Endothelial cell of umbilical vein (primary cell): ENCODE data around the gene IRF2. TPM values are rescaled to one million over a fixed set of nuclear protein-coding genes. Genes with fewer than 3 reads are reported as not detected.
"Not testable (repeated sequence)": the region's sequence is repeated elsewhere in the genome, so short reads cannot be mapped to it uniquely, and the experiment has no call there.

Experiments
- BruUV-seq: library from RNA; stranded (reverse); fragments of 400-500 nt; replicated peaks from 2 replicates; lab custom pipeline; 2021; lab: Mats Ljungman, UMichigan
- CTCF ChIA-PET: fragments of 300-600, 350-600 bp; sonication (Branson Sonifier 250); formaldehyde crosslinking; loops from one replicate; lab custom pipeline; 2021; ENCODE audit warnings: antibody characterized with exemption, inconsistent platforms; lab: Charles Lee
- POLR2A ChIA-PET: fragments of 300-600, 350-600 bp; sonication (Branson Sonifier 250); formaldehyde crosslinking; loops from one replicate; lab custom pipeline; 2021; ENCODE audit warnings: antibody characterized with exemption, inconsistent platforms; lab: Charles Lee
- DNase-seq: peaks from one replicate; pipeline ENCODE4 v3.0.0-alpha.2; 2011; ENCODE audit warnings: low read depth, low spot score
- FAIRE-seq: peaks from 2 replicates; lab custom pipeline; 2011; peaks lifted over from hg19 to GRCh38; lab: Jason Lieb, UNC
- H2AFZ ChIP-seq: 2 replicates; pipeline ENCODE4 v1.6.0; 2012; ENCODE audit warnings: low read depth, low read length, control low read depth, inconsistent platforms
- H3K27ac ChIP-seq: 2 replicates; pipeline ENCODE4 v1.5.1; 2011; ENCODE audit warnings: low read depth, mild to moderate bottlenecking, control low read depth, low read length, moderate library complexity; ENCODE audit not compliant: insufficient read depth
- H3K27me3 ChIP-seq, 2 experiments: 2 replicates each; pipeline versions ENCODE4 v1.6.0 to v1.6.1; 2011; ENCODE audit warnings: low read length in 2 of 2, mixed read lengths in 1 of 2; ENCODE audit not compliant: control insufficient read depth in 2 of 2, insufficient read depth in 2 of 2
- H3K36me3 ChIP-seq, 2 experiments: 2 replicates in 1 of 2; 3 replicates in 1 of 2; pipeline ENCODE4 v1.5.1; 2011; ENCODE audit warnings: low read length in 2 of 2, mild to moderate bottlenecking in 1 of 2, moderate library complexity in 1 of 2; ENCODE audit not compliant: control insufficient read depth in 2 of 2, insufficient read depth in 2 of 2; ENCODE audit errors: extremely low read depth in 1 of 2
- H3K4me1 ChIP-seq: 3 replicates; pipeline ENCODE4 v1.5.1; 2011; ENCODE audit warnings: mild to moderate bottlenecking, low read length; ENCODE audit not compliant: control insufficient read depth, insufficient read depth; ENCODE audit errors: extremely low read depth
- H3K4me2 ChIP-seq: 2 replicates; pipeline ENCODE4 v1.6.1; 2011; ENCODE audit warnings: low read length, control low read depth, mixed read lengths; ENCODE audit not compliant: insufficient read depth
- H3K4me3 ChIP-seq, 3 experiments: fragments of 200-600 bp in 1 of 3; sonication (generic), shearing (Covaris generic) in 1 of 3; replicated peaks in 1 of 3; 2 replicates each; pipeline ENCODE4 v1.5.1; 2011 to 2016; ENCODE audit warnings: control low read depth in 3 of 3, low read length in 3 of 3, mild to moderate bottlenecking in 2 of 3, inconsistent platforms in 1 of 3, low read depth in 1 of 3, moderate library complexity in 1 of 3; ENCODE audit not compliant: insufficient read depth in 1 of 3
- H3K79me2 ChIP-seq: 2 replicates; pipeline ENCODE4 v1.6.0; 2012; ENCODE audit warnings: low read length, inconsistent platforms; ENCODE audit not compliant: control insufficient read depth, insufficient read depth
- H3K9ac ChIP-seq: replicated peaks from 2 replicates; pipeline ENCODE3; 2011; ENCODE audit warnings: low read length, control low read depth; ENCODE audit not compliant: insufficient read depth; ENCODE audit errors: extremely low read depth
- H3K9me1 ChIP-seq: replicated peaks from 3 replicates; pipeline ENCODE4 v1.6.0; 2011; ENCODE audit warnings: mild to moderate bottlenecking, low read length; ENCODE audit not compliant: control insufficient read depth, insufficient read depth; ENCODE audit errors: extremely low read depth
- H3K9me3 ChIP-seq: replicated peaks from 2 replicates; pipeline ENCODE4 v1.5.1; 2012; ENCODE audit warnings: low read length, inconsistent platforms; ENCODE audit not compliant: control insufficient read depth, insufficient read depth
- H4K20me1 ChIP-seq: replicated peaks from 2 replicates; pipeline ENCODE3; 2011; ENCODE audit warnings: mild to moderate bottlenecking, low read length; ENCODE audit not compliant: control insufficient read depth, insufficient read depth; ENCODE audit errors: extremely low read depth
- CTCF ChIP-seq, 2 donors: IDR thresholded peaks; 1 replicate in 1 of 2; 2 replicates in 1 of 2; pipeline ENCODE4 v1.5.1; 2011; ENCODE audit warnings: low read length in 2 of 2, mild to moderate bottlenecking in 2 of 2, moderate library complexity in 2 of 2, control low read depth in 1 of 2, inconsistent platforms in 1 of 2, low read depth in 1 of 2; ENCODE audit not compliant: insufficient read depth in 1 of 2; ENCODE audit errors: extremely low read depth in 1 of 2
- EZH2 ChIP-seq: IDR thresholded peaks from 2 replicates; pipeline ENCODE4 v1.6.1; 2012; ENCODE audit warnings: borderline replicate concordance, low read depth, mild to moderate bottlenecking, moderate library complexity, low read length, inconsistent platforms; ENCODE audit not compliant: severe bottlenecking
- FOS ChIP-seq: IDR thresholded peaks from 2 replicates; pipeline ENCODE4 v1.6.1; 2011; ENCODE audit warnings: mild to moderate bottlenecking, low read length, moderate library complexity, borderline replicate concordance; ENCODE audit not compliant: insufficient read depth
- GATA2 ChIP-seq: IDR thresholded peaks from 2 replicates; pipeline ENCODE4 v1.7.0; 2011; ENCODE audit warnings: low read depth, mild to moderate bottlenecking, moderate library complexity, mixed read lengths, low read length; ENCODE audit not compliant: insufficient read length, insufficient read depth
- JUN ChIP-seq: IDR thresholded peaks from 2 replicates; pipeline ENCODE4 v1.6.1; 2011; ENCODE audit warnings: borderline replicate concordance, low read depth; ENCODE audit not compliant: insufficient read length, insufficient read depth
- MAX ChIP-seq: IDR thresholded peaks from 2 replicates; pipeline ENCODE4 v1.6.1; 2011; ENCODE audit not compliant: insufficient read depth, insufficient read length
- MYC ChIP-seq: IDR thresholded peaks from one replicate; pipeline ENCODE4 v1.6.1; 2011; ENCODE audit warnings: mild to moderate bottlenecking, low read depth, low read length
- POLR2A ChIP-seq: IDR thresholded peaks from 2 replicates; pipeline ENCODE4 v1.6.1; 2012; ENCODE audit warnings: low read depth, mild to moderate bottlenecking, control low read depth, low read length
- POLR2AphosphoS5 ChIP-seq: IDR thresholded peaks from 2 replicates; pipeline ENCODE4 v1.6.1; 2012; ENCODE audit warnings: low read depth, mild to moderate bottlenecking, control low read depth, low read length, moderate library complexity; ENCODE audit not compliant: insufficient read depth
- dilution Hi-C: fragments of 300-500 bp; cut with MboI; formaldehyde crosslinking; loops from one replicate; pipeline ENCODE4 v1.15.0; 2019; ENCODE audit warnings: low sequenced_read_pairs; ENCODE audit not compliant: extremely low pct_ligation_motif_present
- intact Hi-C: fragments of 100-400 bp; cut with micrococcal nuclease; formaldehyde crosslinking; loops from one replicate; pipeline ENCODE4 v1.10.0; 2022
- polyA plus RNA-seq, 4 experiments: library from polyadenylated mRNA; depleted of rRNA in 3 of 4; stranded (reverse) in 3 of 4; unstranded in 1 of 4; fragments of >200 nt; gene quantifications; 2 replicates each; pipeline versions ENCODE4 v1.2.1 to v1.2.3, GENCODE V29; 2011 to 2012; ENCODE audit warnings: missing spikeins in 1 of 4
- total RNA-seq: library from RNA; stranded (reverse); gene quantifications from 2 replicates; pipeline ENCODE4 v1.2.3, GENCODE V29; 2021

Gene IRF2
- total and polyA plus RNA-seq, 2 donors (not counting 3 experiments of a cell fraction or from before 2014, with no cell fraction given): 26.9 to 27.6 TPM

- dilution Hi-C loops: no loop called here
- POLR2A ChIA-PET: no interaction called here
- no TSS peak for BruUV-seq
- no peaks in the 10 kb centered on the region for H3K36me3 ChIP-seq
- no peak overlapping the region for H3K4me3 ChIP-seq
- H3K4me1 ChIP-seq: peaks cover 13% of the 10 kb centered on the region
- no peak for TF ChIP-seq EZH2
- no peak for TF ChIP-seq GATA2
- no peak for TF ChIP-seq POLR2A
- TF ChIP-seq MAX: no peak
- TF ChIP-seq CTCF (IDR thresholded peaks at IDR 0.05; ENCODE audit: extremely low read depth in 1 of 2, insufficient read depth in 1 of 2, low read depth in 1 of 2, low read length in 2 of 2): no peak
- TF ChIP-seq MYC: no peak
- TF ChIP-seq POLR2AphosphoS5: no peak
- no peak for TF ChIP-seq FOS
- TF ChIP-seq JUN: no peak
- FAIRE-seq (no peak), DNase-seq (no peak)
- no peaks in the 10 kb centered on the region for H3K27me3 ChIP-seq
- no peaks in the 10 kb centered on the region for H3K9me1 ChIP-seq
- H3K79me2 ChIP-seq: no peaks in the 10 kb centered on the region
- no peaks in the 10 kb centered on the region for H3K9me3 ChIP-seq
- H3K9ac ChIP-seq: no peak overlapping the region
- intact Hi-C loops: no loop called here
- H2AFZ ChIP-seq: no peak overlapping the region
- H4K20me1 ChIP-seq: no peaks in the 10 kb centered on the region
- no peak overlapping the region for H3K4me2 ChIP-seq
- H3K27ac ChIP-seq: no peak overlapping the region
- CTCF ChIA-PET: interaction anchor here (1.1 to 1.2 kb wide), 2 partner anchors 15 to 59 kb away, joined by 3 to 4 read pairs; no protein-coding TSS in a partner anchor
Measured at GRCh38 chr4:184346682-184347081, 127.7 kb downstream of the IRF2 start.

GRCh38 chr4:184346273-184346672 is 128.1 kb downstream of the IRF2 start:
- intact Hi-C loops, H3K4me2 ChIP-seq, H3K27me3 ChIP-seq, H3K9ac ChIP-seq, H3K9me1 ChIP-seq, DNase-seq, H3K36me3 ChIP-seq, H3K79me2 ChIP-seq, BruUV-seq, POLR2A ChIA-PET, H3K4me3 ChIP-seq, FAIRE-seq, CTCF ChIA-PET, H2AFZ ChIP-seq, H3K9me3 ChIP-seq, H4K20me1 ChIP-seq, dilution Hi-C loops, H3K27ac ChIP-seq: not testable (repeated sequence)
- H3K4me1 ChIP-seq: peaks cover 13% of the 10 kb centered on the region
